DOHH2 (cell line): ENCODE results near the gene PMPCA.

Source experiments
- H3F3A ChIP-seq: fragments of 200-600 bp; sonication (generic), shearing (Covaris generic); 2 replicates; pipeline ENCODE4 v1.6.0; 2016; ENCODE audit warnings: antibody characterized with exemption, mild to moderate bottlenecking; ENCODE audit not compliant: control insufficient read depth, insufficient read depth
- H3K27ac ChIP-seq: fragments of 200-600 bp; sonication (generic); 2 replicates; pipeline ENCODE4 v1.5.1; 2014; ENCODE audit warnings: low read depth, mild to moderate bottlenecking, low read length, moderate library complexity
- H3K27me3 ChIP-seq: fragments of 200-600 bp; sonication (generic); 2 replicates; pipeline ENCODE4 v1.6.1; 2014; ENCODE audit warnings: mild to moderate bottlenecking, low read length, mixed read lengths; ENCODE audit not compliant: control insufficient read depth
- H3K36me3 ChIP-seq: fragments of 200-600 bp; sonication (generic); 2 replicates; pipeline ENCODE4 v1.6.1; 2014; ENCODE audit warnings: mild to moderate bottlenecking, low read length, moderate library complexity, mixed read lengths; ENCODE audit not compliant: control insufficient read depth
- H3K4me1 ChIP-seq: fragments of 200-600 bp; sonication (generic); 2 replicates; pipeline ENCODE4 v1.6.1; 2014; ENCODE audit warnings: mild to moderate bottlenecking, low read length, mixed read lengths; ENCODE audit not compliant: control insufficient read depth
- H3K4me2 ChIP-seq: fragments of 200-600 bp; sonication (generic); 2 replicates; pipeline ENCODE4 v1.6.0; 2014; ENCODE audit warnings: mild to moderate bottlenecking, low read length, moderate library complexity
- H3K4me3 ChIP-seq: fragments of 200-600 bp; sonication (generic); 2 replicates; pipeline ENCODE4 v1.5.1; 2014; ENCODE audit warnings: mild to moderate bottlenecking, low read length, mixed read lengths
- H3K79me2 ChIP-seq: fragments of 200-600 bp; sonication (generic); 2 replicates; pipeline ENCODE4 v1.6.1; 2014; ENCODE audit warnings: mild to moderate bottlenecking, low read length, mixed read lengths; ENCODE audit not compliant: control insufficient read depth
- H3K9me2 ChIP-seq: fragments of 200-600 bp; sonication (generic); replicated peaks from 2 replicates; pipeline ENCODE4 v1.6.1; 2014; ENCODE audit warnings: mild to moderate bottlenecking, low read length, mixed read lengths; ENCODE audit not compliant: control insufficient read depth
- H3K9me3 ChIP-seq: fragments of 200-600 bp; sonication (generic); 2 replicates; pipeline ENCODE4 v1.6.1; 2014; ENCODE audit warnings: antibody characterized with exemption, low read length, mixed read lengths; ENCODE audit not compliant: control insufficient read depth, insufficient read depth
- H4K20me1 ChIP-seq: fragments of 200-600 bp; sonication (generic); 2 replicates; pipeline ENCODE4 v1.6.0; 2014; ENCODE audit warnings: low read depth, mild to moderate bottlenecking, antibody characterized with exemption, low read length, moderate library complexity; ENCODE audit not compliant: control insufficient read depth, insufficient read depth
- CTCF ChIP-seq: fragments of 200-600 bp; sonication (generic); IDR thresholded peaks from one replicate; pipeline ENCODE4 v1.5.1; 2014; ENCODE audit warnings: antibody characterized with exemption, mild to moderate bottlenecking, low read depth, low read length; ENCODE audit not compliant: poor library complexity, severe bottlenecking
- EZH2phosphoT487 ChIP-seq: fragments of 200-600 bp; sonication (generic); IDR thresholded peaks from 2 replicates; pipeline ENCODE4 v1.6.1; 2017; ENCODE audit warnings: borderline replicate concordance, mild to moderate bottlenecking, antibody characterized with exemption, low read length, moderate library complexity, mixed read lengths

PMPCA gene

GRCh38 chr9:136375096-136375495 is 35.4 kb upstream of the PMPCA start:
- TF ChIP-seq CTCF (no peak), EZH2phosphoT487 (no peak)
- Histone ChIP-seq H3K4me1 (0 out of 2 replicates have a peak, but pooled peaks cover 5% of the 10 kb centered on the region), H4K20me1 (no peaks in the 10 kb centered on the region), H3K36me3 (peaks cover 40% of the 10 kb centered on the region; the same call in 1 of the 2 replicates), H3K79me2 (no peaks in the 10 kb centered on the region), H3K9me3 (no peaks in the 10 kb centered on the region), H3K27me3 (no peaks in the 10 kb centered on the region), H3K4me3 (no peak overlapping the region), H3K27ac (no peak overlapping the region), H3K9me2 (no peaks in the 10 kb centered on the region), H3K4me2 (no peak overlapping the region), H3F3A (no peaks in the 10 kb centered on the region)

- H3F3A ChIP-seq: no peaks in the 10 kb centered on the region
- H3K4me2 ChIP-seq: no peak overlapping the region
- H3K79me2 ChIP-seq: no peaks in the 10 kb centered on the region
- no peaks in the 10 kb centered on the region for H4K20me1 ChIP-seq
- H3K4me3 ChIP-seq: no peak overlapping the region
- 0 out of 2 replicates have a peak, but pooled peaks cover 5% of the 10 kb centered on the region for H3K4me1 ChIP-seq
- H3K36me3 ChIP-seq: peaks cover 52% of the 10 kb centered on the region
- TF ChIP-seq EZH2phosphoT487 (no peak), CTCF (no peak)
- no peaks in the 10 kb centered on the region for H3K27me3 ChIP-seq
- no peaks in the 10 kb centered on the region for H3K9me3 ChIP-seq
- H3K27ac ChIP-seq: no peak overlapping the region
- H3K9me2 ChIP-seq: no peaks in the 10 kb centered on the region
Measured at GRCh38 chr9:136376457-136376856, 34.0 kb upstream of the PMPCA start.

- H3K36me3 ChIP-seq: peaks cover 63% of the 10 kb centered on the region
- H3K4me2 ChIP-seq: no peak overlapping the region
Measured at GRCh38 chr9:136377341-136378169, 32.9 kb upstream of the PMPCA start.

More at GRCh38 chr9:136377341-136378169, 32.9 kb upstream of the PMPCA start:
- TF ChIP-seq EZH2phosphoT487 (no peak), CTCF (no peak)
- H3K27me3 ChIP-seq: no peaks in the 10 kb centered on the region
- no peaks in the 10 kb centered on the region for H3F3A ChIP-seq
- no peaks in the 10 kb centered on the region for H3K9me2 ChIP-seq
- H3K79me2 ChIP-seq: no peaks in the 10 kb centered on the region
- no peaks in the 10 kb centered on the region for H3K9me3 ChIP-seq
- H3K4me1 ChIP-seq: 0 out of 2 replicates have a peak, but pooled peaks cover 3% of the 10 kb centered on the region
- no peaks in the 10 kb centered on the region for H4K20me1 ChIP-seq
- no peak overlapping the region for H3K4me3 ChIP-seq
- no peak overlapping the region for H3K27ac ChIP-seq
